ENCODE measurements around the gene CYP4F2.
"Not testable (repeated sequence)": the region's sequence is repeated elsewhere in the genome, so short reads cannot be mapped to it uniquely, and the experiment has no call there.

Gene CYP4F2

DNA sequence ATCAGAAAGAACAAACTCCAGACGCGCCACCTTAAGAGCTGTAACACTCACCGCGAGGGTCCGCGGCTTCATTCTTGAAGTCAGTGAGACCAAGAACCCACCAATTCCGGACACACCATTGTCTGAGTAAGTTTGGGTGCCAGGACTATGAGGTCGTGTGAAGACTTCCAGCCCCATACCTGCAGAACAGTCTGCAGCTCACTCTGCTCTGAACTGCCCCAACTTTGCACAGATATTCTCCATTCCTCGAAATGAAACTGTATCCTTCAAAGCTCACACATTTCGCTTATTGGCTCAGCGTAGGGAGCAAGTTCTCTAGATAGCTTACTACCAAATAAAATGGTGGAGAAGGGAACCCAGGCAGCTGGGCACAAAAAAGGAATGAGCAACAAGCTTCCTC is 2.6 kb upstream of the CYP4F2 start:
- no peak for DNase-seq (ENCODE audit: low read depth in 2 of 2)

DNA sequence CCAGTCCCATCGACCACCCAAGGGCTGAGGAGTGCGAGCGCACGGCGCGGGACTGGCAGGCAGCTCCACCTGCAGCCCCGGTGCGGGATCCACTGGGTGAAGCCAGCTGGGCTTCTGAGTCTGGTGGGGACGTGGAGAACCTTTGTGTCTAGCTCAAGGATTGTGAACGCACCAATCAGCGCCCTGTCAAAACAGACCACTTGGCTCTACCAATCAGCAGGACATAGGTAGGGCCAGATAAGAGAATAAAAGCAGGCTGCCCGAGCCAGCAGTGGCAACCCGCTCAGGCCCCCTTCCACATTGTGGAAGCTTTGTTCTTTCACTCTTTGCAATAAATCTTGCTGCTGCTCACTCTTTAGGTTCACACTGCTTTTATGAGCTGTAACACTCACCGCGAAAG is 2.2 kb upstream of the CYP4F2 start:
- DNase-seq (ENCODE audit: low read depth in 2 of 2): not testable (repeated sequence)

DNA sequence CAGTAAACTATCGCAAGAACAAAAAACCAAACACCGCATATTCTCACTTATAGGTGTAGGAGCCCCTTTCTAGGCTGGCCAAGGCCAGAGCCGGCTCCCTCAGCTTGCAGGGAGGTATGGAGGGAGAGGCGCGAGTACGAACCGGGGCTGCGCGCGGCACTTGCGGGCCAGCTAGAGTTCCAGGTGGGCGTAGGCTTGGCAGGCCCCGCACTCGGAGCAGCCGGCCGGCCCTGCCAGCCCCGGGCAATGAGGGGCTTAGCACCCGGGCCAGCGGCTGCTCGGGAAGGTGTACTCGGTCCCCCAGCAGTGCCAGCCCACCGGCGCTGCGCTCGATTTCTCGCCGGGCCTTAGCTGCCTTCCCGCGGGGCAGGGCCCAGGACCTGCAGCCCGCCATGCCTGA is 1.7 kb upstream of the CYP4F2 start:
- DNase-seq (ENCODE audit: low read depth in 2 of 2): not testable (repeated sequence)

DNA sequence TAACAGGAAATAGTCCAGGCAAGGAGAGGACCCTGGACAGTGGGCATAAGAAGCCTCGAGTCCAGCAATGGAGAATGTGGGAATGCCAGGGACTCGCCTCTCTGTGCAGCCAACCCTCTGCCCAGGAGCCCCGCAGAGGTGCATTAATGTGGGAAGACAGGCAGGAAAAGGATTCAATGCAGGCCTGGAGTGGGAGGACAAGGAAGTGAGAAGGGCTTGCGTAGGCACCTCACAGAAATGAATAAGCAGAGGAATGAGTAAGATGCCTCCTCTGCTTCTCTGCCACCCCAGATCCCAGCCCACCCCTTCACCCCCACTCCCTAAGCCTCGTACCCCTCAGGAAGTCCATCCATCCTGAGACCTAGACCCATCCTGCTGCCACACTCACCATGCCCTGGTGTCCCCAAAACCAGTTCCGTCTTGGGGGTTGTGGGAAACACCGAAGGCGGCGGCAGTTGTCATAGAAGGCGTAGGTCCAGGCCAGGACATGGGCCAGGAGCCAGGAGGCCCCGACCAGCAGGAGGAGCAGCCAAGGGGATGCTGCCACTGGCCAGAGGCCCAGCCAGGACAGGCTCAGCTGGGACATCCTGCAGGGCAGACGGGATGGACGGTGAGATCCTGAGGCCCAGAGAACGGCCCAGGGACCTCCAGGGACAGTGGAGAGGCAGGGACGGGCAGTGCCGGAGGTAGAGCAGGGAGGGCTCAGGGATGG is 692 bp downstream of the CYP4F2 start:
- no peak for DNase-seq (ENCODE audit: low read depth in 2 of 2)

DNA sequence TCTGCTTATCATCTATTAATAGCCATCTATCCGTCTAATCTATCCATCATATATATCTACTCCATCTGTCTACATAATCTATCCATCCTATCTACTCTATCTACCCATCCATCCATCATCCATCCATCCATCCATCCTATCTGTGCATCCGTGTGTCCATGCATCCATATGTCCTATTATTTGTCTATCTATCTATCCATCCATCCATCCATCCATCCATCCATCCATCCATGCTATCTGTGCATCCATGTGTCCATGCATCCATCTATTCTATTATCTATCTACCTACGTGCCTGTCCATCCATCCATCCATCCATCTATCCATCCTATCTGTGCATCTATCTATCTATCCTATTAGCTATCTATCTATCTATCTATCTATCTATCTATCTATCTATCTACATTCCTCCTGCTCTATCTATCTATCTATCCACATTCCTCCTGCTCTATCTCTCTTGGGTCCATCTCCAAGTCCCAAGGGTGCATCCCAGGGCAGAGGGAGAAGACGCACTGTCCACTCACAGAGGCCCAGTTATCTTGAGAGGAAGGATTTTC is 1.9 kb downstream of the CYP4F2 start:
- no peak for DNase-seq (ENCODE audit: low read depth in 2 of 2)

DNA sequence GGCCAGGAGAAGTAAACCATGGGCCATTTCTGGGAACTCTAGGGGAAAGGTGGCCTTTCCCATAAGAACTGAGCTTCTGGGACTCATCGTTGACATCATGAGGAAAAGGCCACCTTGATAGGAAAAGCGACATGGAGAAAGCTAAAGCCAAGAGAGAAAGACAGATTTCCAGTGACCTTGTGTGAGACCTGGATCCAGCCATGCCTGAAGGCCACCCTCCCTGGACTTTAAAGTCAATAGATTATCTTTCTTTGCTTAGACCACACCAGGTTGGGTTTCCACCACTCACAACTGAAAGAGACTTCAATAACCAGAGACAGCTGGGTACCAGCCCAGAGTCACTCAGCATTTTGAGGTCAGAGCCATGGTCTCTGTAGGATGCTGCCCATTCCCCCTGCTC is 3.5 kb downstream of the CYP4F2 start:
- no peak for DNase-seq (ENCODE audit: low read depth in 2 of 2)

DNA sequence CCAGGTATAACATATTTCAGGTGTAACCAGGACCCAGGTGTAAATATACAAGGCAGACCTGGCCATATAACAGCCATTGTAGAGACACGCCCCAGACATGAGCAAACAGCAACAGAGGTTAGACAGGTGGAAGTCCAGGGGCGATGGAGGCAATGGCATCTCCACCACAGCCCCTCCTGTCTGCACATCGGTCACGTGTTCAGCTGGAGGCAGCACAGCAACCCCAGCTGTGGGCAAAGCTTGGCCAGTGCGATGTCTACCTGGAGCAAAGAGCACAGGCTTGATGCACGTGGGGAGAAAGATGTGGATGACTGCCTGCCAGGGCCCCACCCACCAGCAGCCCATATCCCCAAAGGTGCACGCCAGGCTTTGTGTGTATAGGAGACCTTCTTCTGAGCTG is 4.4 kb downstream of the CYP4F2 start:
- DNase-seq (ENCODE audit: low read depth in 2 of 2): no peak

DNA sequence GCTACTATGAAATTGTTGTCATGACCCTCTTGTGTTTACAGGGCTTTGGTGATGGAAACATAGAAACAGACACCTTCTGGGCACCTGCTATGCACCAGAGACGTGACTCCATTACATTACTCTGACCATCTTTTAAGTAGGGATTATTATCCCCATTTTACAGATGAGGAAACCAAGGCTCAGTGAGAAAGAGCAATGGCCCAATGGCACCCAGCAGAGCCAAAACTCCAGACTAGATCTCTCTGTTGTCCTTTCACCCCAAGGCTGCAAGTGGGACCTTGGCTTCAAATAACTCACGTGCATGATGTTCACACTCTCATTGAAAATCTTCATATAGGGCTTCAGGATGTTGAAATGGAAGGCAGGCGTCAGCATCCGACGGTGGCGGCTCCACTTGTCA is 5.9 kb downstream of the CYP4F2 start:
- DNase-seq (ENCODE audit: low read depth in 2 of 2): no peak

DNA sequence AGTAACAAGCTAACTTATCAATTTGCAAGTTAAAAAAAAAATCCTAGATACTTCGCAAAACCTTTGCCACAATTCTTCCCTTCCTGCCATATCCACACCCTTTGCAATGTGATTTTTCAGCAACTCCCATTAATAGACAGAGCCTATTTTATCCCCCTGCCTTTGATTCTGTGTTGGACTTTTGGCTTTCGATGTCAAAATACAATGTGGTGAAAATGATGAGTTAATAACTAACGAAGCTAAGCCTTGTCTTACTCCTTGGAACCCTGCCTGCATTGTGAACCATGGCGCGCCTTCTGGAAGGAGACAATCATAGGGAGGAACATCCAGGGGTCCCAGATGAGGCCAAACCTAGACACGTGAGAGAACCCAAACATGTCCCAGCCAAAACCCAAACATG is 6.4 kb downstream of the CYP4F2 start:
- no peak for DNase-seq (ENCODE audit: low read depth in 2 of 2)

DNA sequence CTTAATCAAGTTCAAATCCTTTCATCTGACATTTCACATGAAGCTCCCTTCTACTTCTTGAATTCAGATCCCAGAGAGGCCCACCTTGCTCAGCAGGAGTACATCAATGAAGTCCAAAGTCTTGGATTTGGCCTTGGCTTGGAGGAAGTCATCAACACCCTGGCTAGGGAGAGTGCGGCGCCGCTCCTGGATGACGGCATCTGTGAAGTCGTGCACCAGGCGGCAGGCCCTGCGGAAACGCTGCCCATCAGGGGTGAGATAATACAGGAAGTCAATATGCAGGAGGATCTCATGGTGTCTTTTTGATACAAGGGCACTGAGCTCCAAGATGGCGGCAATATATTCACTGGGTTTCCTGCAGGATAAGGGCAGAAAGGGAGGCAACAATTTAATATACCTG is 8.5 kb downstream of the CYP4F2 start:
- not testable (repeated sequence) for DNase-seq (ENCODE audit: low read depth in 2 of 2)

DNA sequence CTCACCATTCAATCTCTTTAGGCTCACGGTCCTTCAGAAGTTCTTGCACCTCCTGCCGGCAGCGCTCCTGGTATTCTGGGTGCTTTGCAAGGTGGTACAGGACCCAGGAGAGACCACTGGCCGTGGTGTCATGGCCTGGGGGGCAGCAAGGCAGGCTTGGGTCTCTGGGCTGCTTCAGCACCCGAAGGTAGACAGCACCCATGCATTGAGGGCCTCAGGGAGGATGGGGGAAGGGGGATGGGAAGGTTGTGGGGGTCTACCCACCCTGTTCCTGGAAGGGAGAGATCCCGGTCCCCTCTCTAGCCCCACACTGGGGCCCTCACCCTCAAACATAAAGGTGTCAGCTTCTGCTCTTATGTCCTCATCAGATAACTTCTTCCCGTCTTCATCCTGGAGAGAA is 12.0 kb downstream of the CYP4F2 start:
- DNase-seq (ENCODE audit: low read depth in 2 of 2): no peak

DNA sequence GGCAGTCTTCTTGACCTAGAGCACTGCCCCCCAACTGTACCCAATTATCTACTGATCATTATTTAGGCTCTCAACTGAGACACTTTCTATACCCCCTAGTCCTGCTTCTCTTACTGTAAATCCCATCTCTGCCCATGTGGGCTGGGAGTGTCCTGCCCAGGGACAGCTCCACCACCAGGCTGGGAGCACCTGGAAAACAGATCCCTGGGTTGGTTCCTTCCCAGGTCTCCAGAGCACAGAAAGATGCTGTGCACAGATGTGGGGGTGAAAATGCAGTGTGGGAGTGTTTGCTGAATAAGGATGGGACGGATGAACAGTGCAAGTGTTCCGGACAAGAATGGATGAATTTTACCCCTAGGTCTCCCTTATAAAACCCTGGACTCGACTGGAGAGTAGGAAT is 12.7 kb downstream of the CYP4F2 start:
- no peak for DNase-seq (ENCODE audit: low read depth in 2 of 2)

DNA sequence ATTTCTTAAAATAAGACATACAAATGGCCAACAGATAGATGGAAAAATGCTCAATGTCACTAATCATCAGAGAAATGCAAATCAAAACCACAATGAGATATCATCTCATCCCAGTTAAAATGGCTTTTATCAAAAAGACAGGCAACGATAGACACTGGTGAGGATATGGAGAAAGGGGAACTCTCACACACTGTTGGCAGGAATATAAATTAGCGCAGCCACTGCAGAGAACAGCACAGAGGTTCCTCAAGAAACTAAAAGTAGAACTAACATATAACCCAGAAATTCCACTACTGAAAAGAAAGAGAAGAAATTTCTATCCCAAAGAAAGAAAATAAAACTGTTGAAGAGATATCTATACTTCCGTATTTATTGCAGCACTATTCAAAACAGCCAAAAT is 14.5 kb downstream of the CYP4F2 start:
- DNase-seq (ENCODE audit: low read depth in 2 of 2): not testable (repeated sequence)

DNA sequence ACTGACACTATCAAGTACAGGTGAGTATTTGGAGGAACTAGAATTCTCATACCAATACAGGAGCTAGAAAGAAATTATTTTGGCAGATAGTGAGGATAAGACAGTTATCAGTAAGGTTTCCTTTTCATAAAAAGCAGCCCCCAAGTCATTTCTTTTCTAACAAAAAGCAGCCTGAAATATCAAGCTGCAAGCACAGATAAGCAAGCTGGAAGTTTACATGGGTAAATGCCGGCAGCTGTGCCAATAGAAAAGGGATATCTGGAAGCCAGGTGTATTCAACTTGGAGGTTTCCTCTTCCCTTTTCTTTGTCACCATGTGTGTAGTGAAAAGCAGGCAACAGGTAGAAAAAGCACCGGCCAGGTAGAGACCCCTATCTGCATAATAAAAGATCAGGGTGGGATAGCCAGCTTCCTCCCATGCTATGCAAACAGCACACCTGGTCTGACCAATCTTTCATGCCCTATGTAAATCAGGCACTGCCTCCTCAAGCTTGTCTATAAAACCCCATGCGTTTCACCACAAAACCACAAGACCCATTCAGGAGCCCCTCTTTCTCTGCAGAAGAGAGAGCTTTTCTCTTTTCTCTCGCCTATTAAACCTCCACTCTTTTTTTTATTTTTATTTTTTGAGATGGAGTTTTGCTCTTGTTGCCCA is 22.9 kb downstream of the CYP4F2 start:
- DNase-seq (ENCODE audit: low read depth in 2 of 2): no peak

DNA sequence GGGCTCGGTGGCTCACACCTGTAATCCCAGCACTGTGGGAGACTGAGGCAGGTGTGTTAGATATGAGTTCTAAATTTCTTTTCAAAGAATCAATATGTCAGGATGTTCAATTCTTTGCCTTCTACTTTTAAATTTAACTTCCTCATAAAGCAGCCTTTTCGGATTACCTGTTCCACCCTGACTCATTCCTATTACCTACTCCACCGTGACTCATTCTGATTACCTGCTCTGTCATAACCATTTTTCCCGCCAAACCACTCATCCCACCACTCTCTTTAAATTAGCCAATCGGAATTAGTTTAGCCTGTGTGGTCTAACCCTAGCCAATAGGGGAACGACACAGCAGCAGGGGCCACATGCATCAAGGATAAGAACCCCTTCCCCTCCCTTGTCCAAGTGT is 24.1 kb downstream of the CYP4F2 start:
- DNase-seq (ENCODE audit: low read depth in 2 of 2): not testable (repeated sequence)

DNA sequence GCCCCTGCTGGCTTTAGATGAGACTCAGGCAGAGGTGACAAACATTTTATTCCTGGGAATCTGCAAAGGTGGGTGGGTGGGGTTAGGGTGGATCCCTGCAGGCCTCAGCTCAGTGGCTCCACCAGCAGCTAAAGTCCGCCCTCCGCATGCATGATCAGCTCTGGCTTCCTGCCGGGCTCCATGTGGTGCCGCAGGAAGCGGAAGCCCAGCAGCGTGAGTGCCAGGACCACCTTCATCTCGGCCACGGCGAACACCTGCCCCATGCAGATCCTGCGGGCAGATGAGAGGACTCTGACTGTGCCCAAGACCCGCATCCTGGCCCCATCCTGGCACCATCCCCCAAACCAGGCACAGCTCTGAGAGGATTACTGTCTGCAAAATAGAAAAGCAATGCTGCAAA is 26.3 kb downstream of the CYP4F2 start:
- peak in 1 of 2 donors; percentile 5 for DNase-seq (ENCODE audit: low read depth in 2 of 2)

DNA sequence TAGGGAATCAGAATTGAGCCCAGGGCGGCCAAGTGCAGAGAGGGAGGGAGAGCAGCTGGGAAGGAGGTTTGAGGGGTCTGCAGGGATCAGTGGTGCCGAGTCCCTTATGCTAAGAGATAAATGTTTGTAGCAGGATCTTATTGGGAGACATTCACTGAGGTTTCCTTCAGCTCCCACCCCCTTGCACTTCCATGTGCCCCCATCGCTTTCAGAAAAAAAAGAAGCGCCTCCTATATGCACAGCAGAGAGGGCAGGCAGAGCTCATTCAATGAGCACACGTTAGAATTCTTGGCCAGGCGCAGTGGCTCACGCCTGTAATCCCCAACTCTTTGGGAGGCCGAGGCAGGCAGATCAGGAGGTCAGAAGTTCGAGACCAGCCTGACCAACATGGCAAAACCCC is 28.0 kb downstream of the CYP4F2 start:
- no peak for DNase-seq (ENCODE audit: low read depth in 2 of 2)

DNA sequence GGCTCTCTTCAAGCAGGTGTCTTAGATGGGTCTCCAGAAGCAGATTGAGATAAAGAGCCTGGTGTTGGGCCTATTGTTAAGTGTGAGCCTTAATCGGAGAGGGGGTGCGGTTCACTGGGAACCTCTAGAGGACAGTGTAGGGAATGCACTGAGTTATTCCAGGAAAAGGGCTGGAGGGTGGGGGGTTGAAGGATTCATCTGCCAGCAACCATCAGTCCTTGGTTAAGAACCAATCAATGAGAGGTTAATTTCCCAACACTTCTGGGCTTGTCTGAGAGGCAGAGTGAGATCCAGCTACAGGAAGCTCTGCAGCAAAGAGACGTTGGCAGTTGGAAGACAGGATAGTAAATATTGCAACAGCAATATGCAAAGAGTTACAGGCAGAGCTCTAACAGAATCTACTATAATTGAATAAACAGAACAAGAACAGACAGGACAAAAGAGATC is 28.7 kb downstream of the CYP4F2 start:
- peak in 1 of 2 donors; percentile 25 for DNase-seq (ENCODE audit: low read depth in 2 of 2)

DNA sequence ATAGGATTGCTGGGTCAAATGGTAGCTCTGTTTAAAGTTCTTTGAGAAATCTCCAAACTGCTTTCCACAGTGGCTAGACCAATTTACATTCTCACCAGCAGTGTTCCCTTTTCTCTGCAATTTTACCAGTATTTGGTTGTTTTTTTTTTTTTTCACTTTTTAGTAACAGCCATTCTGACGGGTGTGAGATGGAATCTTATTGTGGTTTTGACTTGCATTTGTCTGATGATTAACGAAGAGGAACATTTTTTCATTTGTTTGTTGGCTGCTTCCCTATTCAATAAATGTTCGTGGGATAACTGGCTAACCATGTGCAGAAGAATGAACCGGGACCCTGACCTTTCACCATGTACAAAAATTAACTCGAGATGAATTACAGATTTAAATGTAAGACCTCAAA is 31.2 kb downstream of the CYP4F2 start:
- DNase-seq (ENCODE audit: low read depth in 2 of 2): no peak

DNA sequence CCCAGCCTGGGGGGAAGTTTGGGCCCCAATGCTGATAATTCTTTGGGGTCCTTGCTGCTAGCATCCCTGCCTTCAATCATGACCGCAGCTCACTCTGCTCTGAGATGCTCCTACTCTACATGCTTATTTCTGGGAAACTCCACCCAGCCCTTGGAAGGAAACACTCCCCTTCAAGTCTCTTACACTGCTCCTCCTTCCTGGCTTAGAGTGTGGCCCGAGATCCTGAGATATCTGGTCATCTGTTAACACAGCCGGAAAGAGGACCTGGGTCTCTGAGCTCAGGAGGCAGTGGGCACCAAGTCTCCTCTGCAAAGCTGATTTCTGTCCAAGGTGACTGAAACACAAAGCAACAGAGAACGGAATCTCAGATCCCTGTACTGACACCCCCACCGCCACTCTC is 33.0 kb downstream of the CYP4F2 start:
- DNase-seq (ENCODE audit: low read depth in 2 of 2): no peak

DNA sequence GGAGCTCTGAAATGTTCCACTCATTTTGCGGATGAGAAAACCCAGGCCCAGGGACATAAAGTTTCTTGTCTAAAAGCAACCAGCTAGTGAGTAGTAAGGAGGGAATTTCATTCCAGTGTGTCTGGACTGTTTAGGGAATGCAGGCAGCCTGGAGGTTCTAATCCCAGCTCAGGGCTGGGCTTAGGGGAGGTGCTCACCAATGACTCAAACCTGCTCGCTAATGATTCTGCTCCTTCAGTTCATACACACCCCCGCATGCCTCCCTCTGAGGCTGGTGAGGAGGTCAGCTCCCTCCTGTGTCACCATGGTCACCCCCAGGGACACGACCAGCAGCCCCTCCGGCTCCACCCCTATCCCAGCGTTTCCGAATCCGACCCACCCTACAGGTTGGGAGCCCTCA is 34.6 kb downstream of the CYP4F2 start:
- no peak for DNase-seq (ENCODE audit: low read depth in 2 of 2)

DNA sequence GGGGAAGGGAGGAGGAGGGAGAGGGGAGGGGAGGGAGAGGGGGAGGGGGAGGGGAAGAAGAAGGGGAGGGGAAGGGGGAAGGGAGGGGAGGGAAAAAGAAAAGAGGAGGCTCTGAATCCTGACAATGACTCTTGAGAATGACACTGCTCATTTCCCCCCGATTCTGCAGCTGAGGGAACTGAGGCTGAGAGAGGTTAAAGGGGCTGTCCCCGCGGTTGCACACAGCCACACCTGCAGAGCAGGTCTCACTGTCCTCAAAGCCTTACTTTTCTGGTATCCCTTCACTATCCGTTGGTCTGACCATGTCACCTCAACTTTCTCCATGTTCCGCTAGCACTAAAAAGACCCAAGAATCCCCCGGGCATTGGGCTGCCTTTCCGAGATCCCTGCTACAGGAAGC is 35.4 kb downstream of the CYP4F2 start:
- DNase-seq (ENCODE audit: low read depth in 2 of 2): no peak

DNA sequence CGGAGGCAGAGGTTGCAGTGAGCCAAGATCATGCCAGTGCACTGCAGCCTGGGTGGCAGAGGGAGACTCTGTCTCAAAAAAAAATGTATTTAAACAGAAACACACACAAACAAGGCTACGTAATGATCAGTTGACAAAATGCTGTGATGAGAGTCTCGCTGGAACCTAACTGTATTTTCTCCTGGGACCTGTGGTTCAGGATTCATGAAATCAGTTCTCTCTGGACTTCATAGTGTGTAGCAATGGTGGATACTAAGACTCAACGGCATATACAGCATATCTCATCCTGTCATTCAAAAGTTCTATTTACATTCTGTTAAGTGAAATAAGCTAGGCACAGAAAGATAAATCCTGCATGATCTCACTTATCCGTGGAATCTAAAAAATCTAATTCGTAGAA is 37.4 kb downstream of the CYP4F2 start:
- DNase-seq (ENCODE audit: low read depth in 2 of 2): no peak

Data from stimulated activated CD8-positive, alpha-beta memory T cell treated with anti-CD3 and anti-CD28 coated beads, Interleukin-7, amount 100 ng/mL, for 4 hours (primary cell).